ENCODE results near the gene MDM2. TPM values are rescaled to one million over a fixed set of nuclear protein-coding genes. Genes with fewer than 3 reads are reported as not detected.

MDM2 gene
- polyA plus RNA-seq, 1 of the 3 experiments (the other 2 are of a cell fraction) = 21.5 TPM

DNA sequence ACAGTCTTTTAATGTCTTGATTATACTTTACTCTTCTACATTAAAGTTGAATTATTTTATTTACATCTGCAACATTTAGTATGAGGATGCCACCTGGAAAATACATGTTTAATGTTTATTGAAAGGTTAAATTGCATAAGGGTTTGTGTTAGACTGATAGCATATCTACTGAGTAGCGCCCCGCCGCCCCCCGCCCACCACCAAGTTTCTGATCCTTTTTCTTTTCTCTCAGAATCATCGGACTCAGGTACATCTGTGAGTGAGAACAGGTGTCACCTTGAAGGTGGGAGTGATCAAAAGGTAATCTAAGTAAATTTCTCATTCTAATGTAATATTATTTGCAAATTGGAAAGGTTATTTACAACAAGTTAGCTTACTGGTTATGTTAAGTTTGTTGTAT, 16.2 kb downstream of the MDM2 start:
- Histone ChIP-seq H3K79me2 (ENCODE audit: insufficient read depth) (peaks cover 84% of the 10 kb centered on the region), H3F3A (replicated peaks; ENCODE audit: insufficient read depth) (peaks cover 86% of the 10 kb centered on the region), H3K27ac (ENCODE audit: low read depth in 2 of 2, low read length in 1 of 2) (peak overlapping the region in 1 of 2 experiments; percentile 65; a peak in 1 of 4 replicates), H4K20me1 (ENCODE audit: insufficient read depth) (peaks cover 99% of the 10 kb centered on the region), H3K4me2 (no peak overlapping the region), H2AFZ (ENCODE audit: low read depth) (no peak overlapping the region), H3K4me3 (ENCODE audit: low read depth in 2 of 2, low read length in 1 of 2) (no peak overlapping the region), H3K36me3 (replicated peaks in 1 of 2; ENCODE audit: control insufficient read depth in 1 of 2, insufficient read depth in 2 of 2, low read length in 1 of 2) (peaks cover 72 to 98% of the 10 kb centered on the region in 2 experiments), H3K9ac (no peak overlapping the region), H3K27me3 (ENCODE audit: insufficient read depth) (no peaks in the 10 kb centered on the region), H3K9me2 (no peaks in the 10 kb centered on the region), H3K9me3 (no peaks in the 10 kb centered on the region), H3K4me1 (ENCODE audit: control insufficient read depth in 1 of 2, insufficient read depth in 2 of 2, low read depth in 1 of 2, low read length in 1 of 2) (0 out of 4 replicates have a peak, but pooled peaks cover 0 to 5% of the 10 kb centered on the region in 2 experiments)
- no peak for DNase-seq
- no peak for TF ChIP-seq POLR2AphosphoS5 (IDR thresholded peaks at IDR 0.05; ENCODE audit: low read depth, low read length)
- ChIA-PET POLR2A (no interaction called here), CTCF (no interaction called here)
- 93% methylated on average over 5 of the region's 5 CpGs for WGBS (ENCODE audit: low lambda C conversion rate)

DNA sequence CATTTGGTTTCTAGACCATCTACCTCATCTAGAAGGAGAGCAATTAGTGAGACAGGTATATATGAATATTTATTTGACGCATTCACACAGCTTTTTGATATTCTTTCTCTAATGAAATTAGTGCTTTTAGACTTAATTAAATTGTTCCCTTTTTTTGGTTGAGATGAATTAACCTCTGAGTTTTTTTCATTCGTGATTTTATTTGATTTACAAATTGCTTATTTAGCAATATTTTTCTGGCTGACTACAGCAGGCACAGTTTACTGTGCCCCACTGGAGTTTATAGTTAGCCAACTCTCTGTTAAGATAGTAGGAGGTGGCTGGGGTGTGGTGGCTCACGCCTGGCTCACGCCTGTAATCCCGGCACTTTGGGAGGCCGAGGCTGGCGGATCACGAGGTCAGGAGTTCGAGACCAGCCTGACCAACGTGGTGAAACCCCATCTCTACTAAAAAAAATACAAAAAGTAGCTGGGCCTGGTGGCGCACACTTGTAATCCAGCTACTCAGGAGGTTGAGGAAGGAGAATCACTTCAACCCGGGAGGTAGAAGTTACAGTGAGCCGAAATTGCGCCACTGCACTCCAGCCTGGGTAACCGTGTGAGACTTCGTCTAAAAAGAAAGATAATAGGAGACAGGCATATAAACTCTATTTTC, 16.7 kb downstream of the MDM2 start:
- H3K27ac ChIP-seq (ENCODE audit: low read depth in 2 of 2, low read length in 1 of 2) = peak overlapping the region in 1 of 2 experiments; percentile 65; a peak in 2 of 4 replicates
- peaks cover 84% of the 10 kb centered on the region for H3K79me2 ChIP-seq (ENCODE audit: insufficient read depth)
- peaks cover 99% of the 10 kb centered on the region for H4K20me1 ChIP-seq (ENCODE audit: insufficient read depth)
- H3K4me1 ChIP-seq (ENCODE audit: control insufficient read depth in 1 of 2, insufficient read depth in 2 of 2, low read depth in 1 of 2, low read length in 1 of 2) = 0 out of 4 replicates have a peak, but pooled peaks cover 0 to 3% of the 10 kb centered on the region in 2 experiments
- 97% methylated on average over 16 of the region's 16 CpGs for WGBS (ENCODE audit: low lambda C conversion rate)
- no peak overlapping the region for H2AFZ ChIP-seq (ENCODE audit: low read depth)
- no peak overlapping the region for H3K4me3 ChIP-seq (ENCODE audit: low read depth in 2 of 2, low read length in 1 of 2)
- H3K9me2 ChIP-seq = no peaks in the 10 kb centered on the region
- no peak overlapping the region for H3K4me2 ChIP-seq
- H3F3A ChIP-seq (replicated peaks; ENCODE audit: insufficient read depth) = peaks cover 88% of the 10 kb centered on the region
- H3K9me3 ChIP-seq = no peaks in the 10 kb centered on the region
- DNase-seq = no peak
- TF ChIP-seq GABPA (IDR thresholded peaks at IDR 0.05; ENCODE audit: low read depth) (no peak), POLR2AphosphoS5 (IDR thresholded peaks at IDR 0.05; ENCODE audit: low read depth, low read length) (no peak), RFX5 (IDR thresholded peaks at IDR 0.05; ENCODE audit: low read length) (no peak), ZBTB33 (IDR thresholded peaks at IDR 0.05; ENCODE audit: borderline replicate concordance, low read depth) (no peak), ELF1 (IDR thresholded peaks at IDR 0.05) (no peak), NRF1 (IDR thresholded peaks at IDR 0.05; ENCODE audit: low read depth, low read length) (no peak), FOSL2 (IDR thresholded peaks at IDR 0.05; ENCODE audit: borderline replicate concordance, low read depth) (no peak)
- TF ChIP-seq, protein P1, sequence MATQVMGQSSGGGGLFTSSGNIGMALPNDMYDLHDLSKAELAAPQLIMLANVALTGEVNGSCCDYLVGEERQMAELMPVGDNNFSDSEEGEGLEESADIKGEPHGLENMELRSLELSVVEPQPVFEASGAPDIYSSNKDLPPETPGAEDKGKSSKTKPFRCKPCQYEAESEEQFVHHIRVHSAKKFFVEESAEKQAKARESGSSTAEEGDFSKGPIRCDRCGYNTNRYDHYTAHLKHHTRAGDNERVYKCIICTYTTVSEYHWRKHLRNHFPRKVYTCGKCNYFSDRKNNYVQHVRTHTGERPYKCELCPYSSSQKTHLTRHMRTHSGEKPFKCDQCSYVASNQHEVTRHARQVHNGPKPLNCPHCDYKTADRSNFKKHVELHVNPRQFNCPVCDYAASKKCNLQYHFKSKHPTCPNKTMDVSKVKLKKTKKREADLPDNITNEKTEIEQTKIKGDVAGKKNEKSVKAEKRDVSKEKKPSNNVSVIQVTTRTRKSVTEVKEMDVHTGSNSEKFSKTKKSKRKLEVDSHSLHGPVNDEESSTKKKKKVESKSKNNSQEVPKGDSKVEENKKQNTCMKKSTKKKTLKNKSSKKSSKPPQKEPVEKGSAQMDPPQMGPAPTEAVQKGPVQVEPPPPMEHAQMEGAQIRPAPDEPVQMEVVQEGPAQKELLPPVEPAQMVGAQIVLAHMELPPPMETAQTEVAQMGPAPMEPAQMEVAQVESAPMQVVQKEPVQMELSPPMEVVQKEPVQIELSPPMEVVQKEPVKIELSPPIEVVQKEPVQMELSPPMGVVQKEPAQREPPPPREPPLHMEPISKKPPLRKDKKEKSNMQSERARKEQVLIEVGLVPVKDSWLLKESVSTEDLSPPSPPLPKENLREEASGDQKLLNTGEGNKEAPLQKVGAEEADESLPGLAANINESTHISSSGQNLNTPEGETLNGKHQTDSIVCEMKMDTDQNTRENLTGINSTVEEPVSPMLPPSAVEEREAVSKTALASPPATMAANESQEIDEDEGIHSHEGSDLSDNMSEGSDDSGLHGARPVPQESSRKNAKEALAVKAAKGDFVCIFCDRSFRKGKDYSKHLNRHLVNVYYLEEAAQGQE (IDR thresholded peaks at IDR 0.05; ENCODE audit: low read depth, low read length) = no peak
- POLR2A ChIA-PET = no interaction called here
- no peak overlapping the region for H3K9ac ChIP-seq
- H3K27me3 ChIP-seq (ENCODE audit: insufficient read depth) = no peaks in the 10 kb centered on the region
- CTCF ChIA-PET = interaction anchor here (0.6 to 0.9 kb wide), 2 partner anchors 8 to 245 kb away, joined by 3 read pairs; no protein-coding TSS in a partner anchor
- H3K36me3 ChIP-seq (replicated peaks in 1 of 2; ENCODE audit: control insufficient read depth in 1 of 2, insufficient read depth in 2 of 2, low read length in 1 of 2) = peaks cover 68 to 98% of the 10 kb centered on the region in 2 experiments

Data from SK-N-SH (cell line).